GM18498 (cell line): Measurements from ENCODE around the gene ATP12A.

ENCODE experiments used
- ATAC-seq: cut with Tn5 transposase; IDR thresholded peaks from one replicate; pipeline ENCODE4 v1.9.1; 2021; ENCODE audit warnings: mild to moderate bottlenecking, moderate library complexity; ENCODE audit not compliant: unreplicated experiment

Gene ATP12A

GRCh38 chr13:24662195-24663088 lies 17.8 kb upstream of the ATP12A start:
- ATAC-seq, result no peak

- ATAC-seq, result no peak
These were observed 17.2 kb upstream of the ATP12A start for GRCh38 chr13:24663089-24663395.

- ATAC-seq, result no peak
These were observed 16.6 kb upstream of the ATP12A start for GRCh38 chr13:24663586-24663985.

- no peak for ATAC-seq
These were observed 15.3 kb upstream of the ATP12A start for GRCh38 chr13:24664726-24665409.

GRCh38 chr13:24668511-24668910 lies 11.7 kb upstream of the ATP12A start:
- no peak for ATAC-seq

GRCh38 chr13:24668955-24669582 lies 11.1 kb upstream of the ATP12A start:
- ATAC-seq, result no peak

- ATAC-seq, result no peak
These were observed 10.0 kb upstream of the ATP12A start for GRCh38 chr13:24670174-24670573.

- ATAC-seq, result no peak
These were observed 9.2 kb upstream of the ATP12A start for GRCh38 chr13:24670961-24671381.

GRCh38 chr13:24671386-24672113 lies 8.7 kb upstream of the ATP12A start:
- ATAC-seq, result no peak

- ATAC-seq, result no peak
These were observed 7.8 kb upstream of the ATP12A start for GRCh38 chr13:24672141-24673132.

GRCh38 chr13:24675806-24676570 lies 4.2 kb upstream of the ATP12A start:
- no peak for ATAC-seq

- no peak for ATAC-seq
These were observed 2.1 kb upstream of the ATP12A start for GRCh38 chr13:24678151-24678550.

GRCh38 chr13:24679686-24680085 lies 522 bp upstream of the ATP12A start:
- ATAC-seq, result no peak

- ATAC-seq, result no peak
These were observed 855 bp downstream of the ATP12A start for GRCh38 chr13:24680921-24681604.

GRCh38 chr13:24681930-24682329 lies 1.7 kb downstream of the ATP12A start:
- no peak for ATAC-seq

GRCh38 chr13:24682353-24682752 lies 2.1 kb downstream of the ATP12A start:
- ATAC-seq, result no peak

- no peak for ATAC-seq
These were observed 3.1 kb downstream of the ATP12A start for GRCh38 chr13:24683351-24683750.

- ATAC-seq, result peak; percentile 70
These were observed 3.8 kb downstream of the ATP12A start for GRCh38 chr13:24683838-24684599.
